Spleen (tissue), 7 donors: Measurements from ENCODE around the gene TTC12.

Source experiments
- CTCF ChIP-seq, 11 experiments: fragments of 200-600 bp in 7 of 11; fragments of 450-650 bp in 4 of 11; sonication (generic) in 4 of 11; IDR thresholded peaks in 8 of 11; conservative IDR thresholded peaks in 3 of 11; 1 replicate in 7 of 11; 2 replicates in 4 of 11; pipeline versions ENCODE4 v1.4.0 to v1.8.0; 2016 to 2021; ENCODE audit warnings: antibody characterized with exemption in 11 of 11, inconsistent platforms in 4 of 11, mild to moderate bottlenecking in 1 of 11
- POLR2A ChIP-seq, 3 donors: fragments of 450-650 bp; IDR thresholded peaks; one replicate each; pipeline ENCODE4 v1.5.1; 2017; ENCODE audit warnings: antibody characterized with exemption in 3 of 3, mild to moderate bottlenecking in 1 of 3
- donor health status: DM: no; HTN: no; CAD: no; lungs with moderate emphysema.
- donor health status: DM: no; HTN: no; CAD: no.
- donor health status: DM: no; HTN: no; CAD: no.

- no peak for TF ChIP-seq CTCF (IDR thresholded peaks at IDR 0.05 in 8 of 11, conservative IDR thresholded peaks at IDR 0.05 in 3 of 11)
- TF ChIP-seq POLR2A (IDR thresholded peaks at IDR 0.05) = no peak
Measured at GRCh38 chr11:113389272-113389671, 74.9 kb downstream of the TTC12 start.
